HepG2 (cell line): ENCODE data around the gene SLC39A3. TPM values are rescaled to one million over a fixed set of nuclear protein-coding genes. Genes with fewer than 3 reads are reported as not detected.
A peak's percentile ranks its signal among the peaks of the same experiment; 100 is the strongest.

ENCODE experiments used
- CREM ChIP-seq, 2 experiments: sonication (generic) in 1 of 2; formaldehyde crosslinking in 1 of 2; IDR thresholded peaks; 2 replicates each; pipeline versions ENCODE4 v1.4.0 to v1.6.1; 2016 to 2020; ENCODE audit warnings: antibody characterized with exemption in 1 of 2, mild to moderate bottlenecking in 1 of 2, missing genetic modification reagents in 1 of 2
- FLYWCH1 ChIP-seq: sonication (generic); formaldehyde crosslinking; IDR thresholded peaks from 2 replicates; pipeline ENCODE4 v1.8.1; 2023; ENCODE audit warnings: mild to moderate bottlenecking, missing genetic modification reagents
- ZNF33A ChIP-seq: sonication (generic); formaldehyde crosslinking; IDR thresholded peaks from 2 replicates; pipeline ENCODE4 v1.5.1; 2020; ENCODE audit warnings: missing genetic modification reagents, mild to moderate bottlenecking, moderate library complexity, borderline replicate concordance
- ZNF383 ChIP-seq: sonication (generic); formaldehyde crosslinking; IDR thresholded peaks from 2 replicates; pipeline ENCODE4 v1.4.0; 2020; ENCODE audit warnings: missing genetic modification reagents, mild to moderate bottlenecking, borderline replicate concordance
- ZNF598 ChIP-seq: sonication (generic); formaldehyde crosslinking; IDR thresholded peaks from 2 replicates; pipeline ENCODE4 v1.5.1; 2020; ENCODE audit warnings: mild to moderate bottlenecking, missing genetic modification reagents, borderline replicate concordance
- ZNF713 ChIP-seq: sonication (generic); formaldehyde crosslinking; IDR thresholded peaks from 2 replicates; pipeline ENCODE4 v1.4.0; 2020; ENCODE audit warnings: mild to moderate bottlenecking, missing genetic modification reagents
- polyA plus RNA-seq, 8 experiments: library from polyadenylated mRNA; depleted of rRNA in 3 of 8; stranded (reverse) in 7 of 8; unstranded in 1 of 8; fragments of >200 nt; fragmentation: Illumina TruSeq in 4 of 8; extraction: Trizol in 4 of 8; gene quantifications; 2 replicates each; pipeline versions ENCODE4 v1.2.1 to v1.2.3, GENCODE V29; 2011 to 2016; ENCODE audit warnings: low read depth in 4 of 8, missing spikeins in 1 of 8, mixed read lengths in 1 of 8; ENCODE audit not compliant: insufficient read depth in 1 of 8
- total RNA-seq, 5 experiments: library from RNA; depleted of rRNA; stranded (reverse); fragments of >200 nt; fragmentation: Illumina TruSeq; extraction: Trizol; gene quantifications; 2 replicates each; pipeline ENCODE4 v1.2.3, GENCODE V29; 2016; ENCODE audit warnings: low read depth in 1 of 5
- TF ChIP-seq, protein P1 (sequence below), 2 experiments: fragments of 450-650 bp in 1 of 2; sonication (generic) in 1 of 2; formaldehyde crosslinking in 1 of 2; IDR thresholded peaks; 2 replicates each; pipeline versions ENCODE4 v1.6.1 to v1.8.0; 2016 to 2022; ENCODE audit warnings: antibody characterized with exemption in 1 of 2, mild to moderate bottlenecking in 1 of 2, missing genetic modification reagents in 1 of 2
- TF ChIP-seq, protein P2 (sequence below): IDR thresholded peaks from 2 replicates; pipeline ENCODE4 v1.6.1; 2016; ENCODE audit warnings: mild to moderate bottlenecking
- TF ChIP-seq, protein P3 (sequence below), 2 experiments: sonication (generic) in 1 of 2; formaldehyde crosslinking in 1 of 2; IDR thresholded peaks; 2 replicates each; pipeline versions ENCODE4 v1.6.1 to v1.9.0; 2014 to 2022; ENCODE audit warnings: antibody characterized with exemption in 1 of 2, borderline replicate concordance in 1 of 2, inconsistent platforms in 1 of 2, low read depth in 1 of 2, missing genetic modification reagents in 1 of 2

Gene SLC39A3
- total and polyA plus RNA-seq, 2 of the 13 experiments (the other 11 are each of a cell fraction or from before 2014, with no cell fraction given), result 33.6 to 41.6 TPM

DNA sequence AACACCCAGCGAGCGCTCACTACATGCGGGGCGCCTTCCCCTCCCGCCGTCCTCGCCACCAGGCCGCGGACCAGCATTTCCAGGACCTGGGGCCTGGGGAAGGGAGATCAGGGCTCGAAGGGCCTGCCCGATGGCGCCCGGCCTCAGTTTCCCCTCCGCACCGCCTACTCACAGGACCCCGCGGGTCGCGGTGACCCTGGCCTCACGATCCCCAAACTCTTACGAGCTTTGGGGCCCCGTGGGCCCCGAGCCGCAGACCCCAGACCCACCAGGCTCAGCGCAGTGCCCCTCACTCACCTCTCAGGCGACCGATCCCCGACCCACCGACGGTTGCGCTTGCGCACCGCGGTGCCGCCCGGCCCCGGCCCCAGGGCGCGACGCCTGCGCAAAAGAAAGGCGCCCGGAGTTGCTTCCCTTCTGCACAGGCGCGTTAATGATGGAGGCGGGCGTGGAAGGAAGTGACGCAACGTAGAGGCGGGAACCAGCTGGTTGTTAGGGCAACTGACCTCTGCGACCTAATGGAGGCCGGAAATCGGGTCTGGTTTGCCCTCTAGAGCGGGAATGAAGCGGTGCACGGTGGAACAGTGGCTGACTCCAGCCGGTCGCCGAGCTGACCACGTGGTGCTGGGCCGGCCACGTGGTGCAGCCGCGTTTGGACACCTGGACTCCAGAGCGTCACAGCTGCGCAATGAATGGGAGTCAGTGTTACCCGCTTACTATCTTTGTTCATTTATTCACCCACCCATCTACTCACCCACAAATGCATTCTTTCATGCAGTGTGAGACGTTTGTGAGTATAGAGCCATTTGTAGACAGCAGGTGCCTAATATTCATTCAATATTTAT lies 43.3 kb upstream of the SLC39A3 start, which contains the start of gene SGTA (continued):
- TF ChIP-seq, protein P1, sequence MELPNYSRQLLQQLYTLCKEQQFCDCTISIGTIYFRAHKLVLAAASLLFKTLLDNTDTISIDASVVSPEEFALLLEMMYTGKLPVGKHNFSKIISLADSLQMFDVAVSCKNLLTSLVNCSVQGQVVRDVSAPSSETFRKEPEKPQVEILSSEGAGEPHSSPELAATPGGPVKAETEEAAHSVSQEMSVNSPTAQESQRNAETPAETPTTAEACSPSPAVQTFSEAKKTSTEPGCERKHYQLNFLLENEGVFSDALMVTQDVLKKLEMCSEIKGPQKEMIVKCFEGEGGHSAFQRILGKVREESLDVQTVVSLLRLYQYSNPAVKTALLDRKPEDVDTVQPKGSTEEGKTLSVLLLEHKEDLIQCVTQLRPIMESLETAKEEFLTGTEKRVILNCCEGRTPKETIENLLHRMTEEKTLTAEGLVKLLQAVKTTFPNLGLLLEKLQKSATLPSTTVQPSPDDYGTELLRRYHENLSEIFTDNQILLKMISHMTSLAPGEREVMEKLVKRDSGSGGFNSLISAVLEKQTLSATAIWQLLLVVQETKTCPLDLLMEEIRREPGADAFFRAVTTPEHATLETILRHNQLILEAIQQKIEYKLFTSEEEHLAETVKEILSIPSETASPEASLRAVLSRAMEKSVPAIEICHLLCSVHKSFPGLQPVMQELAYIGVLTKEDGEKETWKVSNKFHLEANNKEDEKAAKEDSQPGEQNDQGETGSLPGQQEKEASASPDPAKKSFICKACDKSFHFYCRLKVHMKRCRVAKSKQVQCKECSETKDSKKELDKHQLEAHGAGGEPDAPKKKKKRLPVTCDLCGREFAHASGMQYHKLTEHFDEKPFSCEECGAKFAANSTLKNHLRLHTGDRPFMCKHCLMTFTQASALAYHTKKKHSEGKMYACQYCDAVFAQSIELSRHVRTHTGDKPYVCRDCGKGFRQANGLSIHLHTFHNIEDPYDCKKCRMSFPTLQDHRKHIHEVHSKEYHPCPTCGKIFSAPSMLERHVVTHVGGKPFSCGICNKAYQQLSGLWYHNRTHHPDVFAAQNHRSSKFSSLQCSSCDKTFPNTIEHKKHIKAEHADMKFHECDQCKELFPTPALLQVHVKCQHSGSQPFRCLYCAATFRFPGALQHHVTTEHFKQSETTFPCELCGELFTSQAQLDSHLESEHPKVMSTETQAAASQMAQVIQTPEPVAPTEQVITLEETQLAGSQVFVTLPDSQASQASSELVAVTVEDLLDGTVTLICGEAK (IDR thresholded peaks at IDR 0.05), result peak; percentile 67
- TF ChIP-seq, protein P1 (CRISPR knock-in tag; IDR thresholded peaks at IDR 0.05), result peak; percentile 95
- no peak for TF ChIP-seq FLYWCH1 (CRISPR knock-in tag)
- TF ChIP-seq, protein P2, sequence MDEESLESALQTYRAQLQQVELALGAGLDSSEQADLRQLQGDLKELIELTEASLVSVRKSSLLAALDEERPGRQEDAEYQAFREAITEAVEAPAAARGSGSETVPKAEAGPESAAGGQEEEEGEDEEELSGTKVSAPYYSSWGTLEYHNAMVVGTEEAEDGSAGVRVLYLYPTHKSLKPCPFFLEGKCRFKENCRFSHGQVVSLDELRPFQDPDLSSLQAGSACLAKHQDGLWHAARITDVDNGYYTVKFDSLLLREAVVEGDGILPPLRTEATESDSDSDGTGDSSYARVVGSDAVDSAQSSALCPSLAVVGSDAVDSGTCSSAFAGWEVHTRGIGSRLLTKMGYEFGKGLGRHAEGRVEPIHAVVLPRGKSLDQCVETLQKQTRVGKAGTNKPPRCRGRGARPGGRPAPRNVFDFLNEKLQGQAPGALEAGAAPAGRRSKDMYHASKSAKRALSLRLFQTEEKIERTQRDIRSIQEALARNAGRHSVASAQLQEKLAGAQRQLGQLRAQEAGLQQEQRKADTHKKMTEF (CRISPR knock-in tag), result peak; percentile 86
- TF ChIP-seq, protein P3, sequence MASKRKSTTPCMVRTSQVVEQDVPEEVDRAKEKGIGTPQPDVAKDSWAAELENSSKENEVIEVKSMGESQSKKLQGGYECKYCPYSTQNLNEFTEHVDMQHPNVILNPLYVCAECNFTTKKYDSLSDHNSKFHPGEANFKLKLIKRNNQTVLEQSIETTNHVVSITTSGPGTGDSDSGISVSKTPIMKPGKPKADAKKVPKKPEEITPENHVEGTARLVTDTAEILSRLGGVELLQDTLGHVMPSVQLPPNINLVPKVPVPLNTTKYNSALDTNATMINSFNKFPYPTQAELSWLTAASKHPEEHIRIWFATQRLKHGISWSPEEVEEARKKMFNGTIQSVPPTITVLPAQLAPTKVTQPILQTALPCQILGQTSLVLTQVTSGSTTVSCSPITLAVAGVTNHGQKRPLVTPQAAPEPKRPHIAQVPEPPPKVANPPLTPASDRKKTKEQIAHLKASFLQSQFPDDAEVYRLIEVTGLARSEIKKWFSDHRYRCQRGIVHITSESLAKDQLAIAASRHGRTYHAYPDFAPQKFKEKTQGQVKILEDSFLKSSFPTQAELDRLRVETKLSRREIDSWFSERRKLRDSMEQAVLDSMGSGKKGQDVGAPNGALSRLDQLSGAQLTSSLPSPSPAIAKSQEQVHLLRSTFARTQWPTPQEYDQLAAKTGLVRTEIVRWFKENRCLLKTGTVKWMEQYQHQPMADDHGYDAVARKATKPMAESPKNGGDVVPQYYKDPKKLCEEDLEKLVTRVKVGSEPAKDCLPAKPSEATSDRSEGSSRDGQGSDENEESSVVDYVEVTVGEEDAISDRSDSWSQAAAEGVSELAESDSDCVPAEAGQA (IDR thresholded peaks at IDR 0.05; ENCODE audit: low read depth), result peak; percentile 88
- TF ChIP-seq, protein P3 (CRISPR knock-in tag; IDR thresholded peaks at IDR 0.05; ENCODE audit: borderline replicate concordance), result peak; percentile 95
- no peak for TF ChIP-seq ZNF33A (CRISPR knock-in tag)
- TF ChIP-seq ZNF598 (CRISPR knock-in tag), result peak; percentile 59; the same call in 1 of the 2 replicates
- TF ChIP-seq ZNF383 (CRISPR knock-in tag), result no peak
- 0 out of 2 replicates have a peak, but pooled peaks have one; percentile 21 for TF ChIP-seq ZNF713 (CRISPR knock-in tag)
- peak; percentile 96 for TF ChIP-seq CREM (IDR thresholded peaks at IDR 0.05)
- peak; percentile 74 for TF ChIP-seq CREM (CRISPR knock-in tag; IDR thresholded peaks at IDR 0.05)
